ENCODE data around the gene MITF.
A peak's percentile ranks its signal among the peaks of the same experiment; 100 is the strongest.

The MITF gene

GRCh38 chr3:69755795-69756194 is 16.5 kb downstream of the MITF start:
- DNase-seq (ENCODE audit: low spot score), result no peak

DNA sequence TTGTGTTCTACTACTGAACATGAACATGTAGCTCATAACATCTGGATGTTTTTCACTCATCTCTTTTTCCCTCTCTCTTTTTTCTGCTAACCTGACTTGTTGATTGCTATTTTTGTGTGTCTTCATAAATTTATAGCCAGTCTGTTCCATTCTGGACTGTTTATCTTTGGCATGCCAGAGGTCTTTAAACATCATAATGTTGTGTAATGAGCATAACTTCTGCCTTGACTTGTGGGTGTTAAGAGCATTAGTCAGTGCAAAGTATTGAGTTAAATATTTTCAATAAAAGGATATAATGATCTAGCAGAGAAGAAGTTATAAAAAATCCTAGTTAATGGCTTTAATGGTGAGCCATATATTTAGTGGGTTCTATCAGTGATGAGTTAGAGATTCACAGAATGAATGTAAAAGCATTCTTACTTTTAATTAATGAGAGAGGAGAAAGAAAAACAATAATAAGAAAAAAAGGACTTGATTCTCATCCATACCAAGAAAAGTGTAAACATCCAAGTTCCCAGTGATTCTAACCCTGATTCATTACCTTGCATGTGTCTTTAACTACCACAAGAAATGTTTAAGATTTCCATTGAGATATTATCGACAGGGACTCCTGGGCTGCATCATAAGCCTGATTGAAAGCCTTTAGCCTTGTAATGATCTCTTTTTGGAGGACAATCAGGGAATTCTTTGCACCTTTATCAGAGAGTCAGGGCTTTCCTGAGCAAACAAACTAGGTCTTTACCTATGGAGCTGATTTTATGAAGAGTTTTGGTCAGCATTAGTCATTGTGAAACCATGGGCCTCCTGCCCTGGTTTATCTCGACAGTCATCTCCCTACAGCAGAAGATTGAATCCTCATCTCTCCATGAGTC is 22.9 kb downstream of the MITF start:
- peak; percentile 42 for DNase-seq (ENCODE audit: low spot score)

DNA sequence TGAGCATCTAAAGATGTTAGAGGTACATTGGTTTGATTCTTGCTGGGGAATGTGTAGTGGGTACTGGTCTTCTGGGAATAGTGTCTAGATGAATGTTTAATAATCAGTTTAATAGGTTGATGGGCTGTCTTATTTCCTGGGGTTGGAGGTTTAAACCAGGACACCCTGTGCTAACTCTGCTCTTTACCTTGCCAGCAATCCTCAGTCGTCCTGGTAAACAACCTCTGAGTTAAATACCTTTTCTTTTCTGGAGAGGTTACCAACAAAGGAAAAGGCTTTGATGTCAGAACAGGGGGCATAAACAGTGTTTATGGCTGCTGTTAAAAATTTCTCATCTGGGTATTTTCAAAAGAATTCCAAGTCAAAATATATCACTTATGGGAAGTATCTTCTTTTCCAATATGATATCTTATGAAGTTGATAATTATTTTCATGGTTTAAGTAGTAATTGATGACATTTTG is 23.5 kb downstream of the MITF start:
- DNase-seq (ENCODE audit: low spot score), result no peak

DNA sequence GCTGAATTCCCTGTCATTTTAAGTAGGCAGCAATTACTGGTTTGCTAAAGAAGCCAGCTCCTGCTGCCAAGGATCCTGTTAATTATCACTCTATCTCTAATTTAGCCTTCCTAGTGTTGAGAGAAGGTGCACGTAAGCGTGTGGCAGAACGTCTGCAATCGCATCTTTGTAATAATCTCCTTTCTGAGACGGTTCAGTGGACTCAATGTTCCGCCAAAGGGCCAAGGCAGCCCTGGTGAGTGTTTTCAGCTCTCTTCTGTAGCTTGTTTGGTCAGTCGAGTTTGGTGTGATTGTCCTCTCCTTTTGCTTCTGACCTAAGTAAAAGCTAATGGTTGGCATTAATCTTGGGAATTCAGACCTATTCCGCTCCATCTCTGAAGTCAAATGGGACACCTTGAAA is 24.2 kb downstream of the MITF start:
- no peak for DNase-seq (ENCODE audit: low spot score)

- no peak for DNase-seq (ENCODE audit: low spot score)
These were observed 25.0 kb downstream of the MITF start for GRCh38 chr3:69764121-69764741.

GRCh38 chr3:69764861-69765260 is 25.6 kb downstream of the MITF start:
- no peak for DNase-seq (ENCODE audit: low spot score)

DNA sequence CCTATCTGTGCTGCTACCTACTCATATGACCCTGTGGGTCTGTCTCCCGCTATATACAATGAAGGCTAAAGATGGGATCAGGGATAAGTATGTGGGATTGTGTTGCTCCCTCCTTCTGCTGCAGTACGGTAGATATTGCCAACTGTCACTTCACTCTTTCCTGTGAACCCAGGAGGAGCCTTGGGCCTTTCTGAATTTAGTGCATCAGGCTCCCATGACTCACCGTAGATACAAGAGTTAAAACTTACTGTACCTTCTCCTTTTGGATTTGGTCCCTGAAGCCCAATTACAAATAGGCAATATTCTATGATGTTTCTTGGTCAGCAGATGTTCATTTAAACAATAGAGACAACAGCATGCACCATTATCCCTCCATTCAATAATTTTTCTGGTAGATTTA is 27.4 kb downstream of the MITF start:
- DNase-seq (ENCODE audit: low spot score), result no peak

GRCh38 chr3:69767571-69767970 is 28.3 kb downstream of the MITF start:
- DNase-seq (ENCODE audit: low spot score), result no peak

DNA sequence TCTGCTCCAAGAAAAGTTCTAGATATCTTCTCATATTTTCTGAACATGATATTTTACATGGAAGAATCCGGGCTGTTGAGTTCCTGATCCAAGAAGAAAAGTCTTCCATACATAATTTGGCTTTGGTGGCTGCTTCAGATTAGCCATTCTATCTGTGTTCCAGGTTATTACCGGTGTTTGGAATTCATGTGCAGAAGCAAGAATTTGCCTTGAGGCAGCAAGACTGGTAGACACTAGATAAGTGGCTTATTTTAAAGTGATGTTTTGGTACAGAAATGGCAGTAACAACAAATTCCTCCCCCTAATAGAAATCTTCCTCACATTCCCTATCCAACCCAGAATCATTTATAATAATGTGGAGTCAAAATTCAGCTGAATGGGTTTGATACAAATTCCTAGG is 29.2 kb downstream of the MITF start:
- no peak for DNase-seq (ENCODE audit: low spot score)

GRCh38 chr3:69770219-69770618 is 31.0 kb downstream of the MITF start:
- no peak for DNase-seq (ENCODE audit: low spot score)

DNA sequence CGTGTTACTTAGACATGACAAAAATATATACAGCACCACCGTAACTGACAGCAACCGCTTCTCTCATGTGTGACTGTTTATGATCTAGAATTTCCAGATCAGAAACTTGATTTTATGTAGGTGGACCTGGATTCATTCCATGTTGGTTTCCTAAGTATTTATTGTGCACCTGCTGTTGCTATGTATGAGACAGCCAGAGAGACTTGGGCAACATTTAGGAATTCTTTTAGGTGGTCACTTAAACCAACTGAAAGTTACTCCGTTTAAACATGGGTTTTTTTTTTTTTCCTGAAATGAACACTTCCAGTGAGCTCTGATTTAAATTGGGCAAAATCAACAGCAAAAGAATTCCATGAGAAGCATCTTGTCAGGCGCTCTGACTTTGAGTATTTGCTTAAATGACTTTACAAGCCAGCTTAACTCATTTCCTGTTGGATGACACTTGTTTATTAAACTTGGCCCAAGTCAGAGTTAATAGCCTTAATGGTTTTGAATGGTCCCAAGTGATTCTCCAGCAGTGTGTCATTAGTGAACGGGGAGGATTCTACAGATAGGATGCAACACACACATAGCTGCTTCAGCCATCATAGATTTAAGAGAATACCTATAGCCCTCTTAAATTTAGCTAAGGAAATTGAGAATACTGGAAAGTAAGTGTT is 31.8 kb downstream of the MITF start:
- no peak for DNase-seq (ENCODE audit: low spot score)

DNA sequence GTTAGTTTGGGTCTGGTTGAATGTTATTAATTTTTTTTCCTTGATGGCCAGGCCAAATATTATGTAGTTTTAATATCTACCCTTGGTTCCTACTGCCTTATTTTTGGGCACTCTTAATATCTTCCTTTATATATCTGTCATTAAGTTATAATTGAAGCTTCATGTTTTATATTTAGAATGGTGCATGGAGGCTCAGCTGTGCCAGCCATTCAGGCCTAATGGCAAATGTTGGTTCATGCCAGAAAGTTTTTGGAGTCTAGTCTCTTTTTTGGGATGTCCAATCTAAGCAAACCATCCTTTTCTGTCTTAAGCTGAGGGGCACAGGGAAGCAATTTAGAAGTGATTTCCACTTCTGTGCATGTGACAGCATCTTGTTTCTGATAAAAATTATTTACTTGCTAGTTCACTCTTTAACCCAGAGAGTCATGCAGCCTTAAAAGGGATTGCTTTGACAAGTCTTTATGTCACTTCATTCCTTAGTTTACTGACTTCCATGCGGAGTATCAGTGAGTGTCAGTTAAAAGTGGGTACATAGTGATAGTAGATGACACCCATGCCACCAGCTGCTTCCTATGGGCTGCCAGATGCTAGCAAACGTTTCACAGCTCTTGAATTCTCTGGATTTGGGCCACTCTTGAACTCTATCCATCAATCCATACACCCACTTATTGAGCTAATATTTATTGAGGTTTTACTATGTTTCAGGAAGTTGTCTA is 33.0 kb downstream of the MITF start:
- DNase-seq (ENCODE audit: low spot score), result no peak

DNA sequence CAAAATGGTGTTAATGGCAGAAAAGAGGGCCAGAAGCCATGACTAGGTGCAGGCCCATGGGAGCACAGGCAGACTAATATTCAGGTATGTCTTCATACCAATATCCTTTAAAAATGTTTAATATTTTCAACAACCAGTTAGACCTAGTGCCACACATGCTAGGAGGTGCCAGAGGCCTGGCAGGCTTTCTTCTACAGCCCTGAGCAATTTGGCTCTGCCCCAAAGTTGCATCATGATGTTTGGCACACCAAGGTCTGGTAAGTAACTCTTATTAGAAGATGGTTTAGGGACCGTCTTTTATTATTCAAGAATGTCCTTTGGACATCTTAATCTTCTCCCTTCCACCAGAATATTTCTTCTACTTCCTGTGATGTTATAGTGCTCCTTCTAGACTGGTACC is 34.8 kb downstream of the MITF start:
- DNase-seq (ENCODE audit: low spot score), result no peak

GRCh38 chr3:69775751-69776150 is 36.5 kb downstream of the MITF start:
- no peak for DNase-seq (ENCODE audit: low spot score)

- no peak for DNase-seq (ENCODE audit: low spot score)
These were observed 37.0 kb downstream of the MITF start for GRCh38 chr3:69776289-69776688.

- DNase-seq (ENCODE audit: low spot score), result no peak
These were observed 37.8 kb downstream of the MITF start for GRCh38 chr3:69776920-69777581.

- no peak for DNase-seq (ENCODE audit: low spot score)
These were observed 38.3 kb downstream of the MITF start for GRCh38 chr3:69777582-69777967.

- DNase-seq (ENCODE audit: low spot score), result no peak
These were observed 42.3 kb downstream of the MITF start for GRCh38 chr3:69781593-69781992.

- DNase-seq (ENCODE audit: low spot score), result peak; percentile 87
These were observed 45.8 kb downstream of the MITF start for GRCh38 chr3:69784954-69785514.

GRCh38 chr3:69785769-69786320 is 46.6 kb downstream of the MITF start:
- no peak for DNase-seq (ENCODE audit: low spot score)

DNA sequence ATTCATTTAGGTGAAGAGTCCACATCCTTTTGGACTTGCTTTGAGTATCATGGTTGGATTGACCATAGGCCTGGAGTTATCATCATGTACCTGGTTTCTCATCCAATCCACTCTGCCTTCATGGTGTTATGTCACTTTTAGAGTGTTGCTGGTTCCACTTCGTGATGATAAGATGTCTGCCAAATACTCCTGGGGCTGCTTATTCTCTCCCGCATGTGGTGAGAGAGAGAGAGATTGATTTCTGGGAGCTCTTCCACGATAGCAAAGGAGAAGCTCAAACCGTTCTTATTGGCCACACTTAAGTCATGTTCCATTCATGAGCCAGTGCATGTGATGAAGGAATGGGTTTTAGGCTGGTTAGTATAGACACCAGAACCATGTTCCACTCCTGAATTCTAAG is 47.6 kb downstream of the MITF start:
- DNase-seq (ENCODE audit: low spot score), result no peak
